HK-2 (cell line): Measurements from ENCODE around the gene CNOT4.
"Not testable (repeated sequence)": the region's sequence is repeated elsewhere in the genome, so short reads cannot be mapped to it uniquely, and the experiment has no call there.

Experiments
- DNase-seq: peaks from one replicate; pipeline ENCODE4 v3.0.0-alpha.2; 2018; ENCODE audit not compliant: unreplicated experiment

CNOT4 gene

GRCh38 chr7:135326636-135327280, 183.1 kb downstream of the CNOT4 start:
- no peak for DNase-seq

DNA sequence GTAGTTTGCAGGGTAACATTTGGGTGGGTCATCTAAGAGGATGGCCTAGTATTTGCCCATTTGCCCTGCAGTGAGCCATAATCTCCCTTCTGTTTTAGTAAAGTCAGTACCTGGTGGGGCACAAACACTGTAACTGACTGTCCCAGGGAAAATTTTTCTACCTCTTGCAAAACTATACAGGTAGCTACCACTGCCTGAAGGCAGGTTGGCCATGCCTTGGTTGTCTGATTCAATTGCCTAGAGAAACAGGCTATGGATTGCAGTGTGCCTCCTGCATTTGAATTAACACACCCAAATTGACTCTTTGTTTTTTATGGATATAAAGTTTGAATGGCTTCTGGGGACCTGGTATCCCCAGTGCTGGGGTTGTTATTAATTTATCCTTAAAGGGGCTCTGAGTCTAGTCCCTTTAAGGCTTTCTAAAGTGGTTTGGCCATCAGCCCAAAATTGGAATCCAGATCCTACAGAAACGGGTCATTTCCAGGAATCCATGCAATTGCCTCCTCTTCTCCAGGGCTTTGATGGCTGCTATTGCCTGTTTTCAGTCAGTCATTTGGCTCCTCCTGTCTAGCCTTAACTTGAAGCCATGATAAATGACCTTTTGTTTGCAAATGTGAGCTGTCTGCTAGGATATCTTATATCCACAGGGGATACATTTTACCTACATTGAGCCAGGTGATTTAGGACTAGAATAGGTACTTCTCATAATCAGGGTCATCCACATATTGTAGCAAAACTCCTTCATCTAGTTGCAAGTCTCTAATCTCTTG, 187.1 kb downstream of the CNOT4 start:
- no peak for DNase-seq

DNA sequence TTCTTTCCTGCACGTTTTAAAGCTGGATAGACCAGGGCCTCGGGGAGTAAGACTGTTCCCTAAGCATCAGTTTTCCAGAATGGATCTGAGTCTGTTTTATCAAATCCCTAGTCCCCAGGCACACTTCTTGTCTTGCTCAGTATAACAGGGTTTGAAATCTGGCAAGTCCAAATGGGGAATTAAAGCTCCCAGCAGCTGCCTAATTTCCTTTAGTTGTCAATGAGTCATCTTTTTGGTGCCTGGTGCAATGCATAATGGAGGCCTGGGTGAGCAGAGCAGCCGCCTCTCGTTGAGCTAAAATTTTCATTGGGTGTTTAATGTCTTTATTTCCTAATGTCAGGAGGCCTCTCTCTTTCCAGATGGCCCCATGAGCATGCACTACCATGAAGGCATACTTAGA, 188.3 kb downstream of the CNOT4 start:
- DNase-seq: no peak

GRCh38 chr7:135320953-135321352, 188.9 kb downstream of the CNOT4 start:
- not testable (repeated sequence) for DNase-seq

DNA sequence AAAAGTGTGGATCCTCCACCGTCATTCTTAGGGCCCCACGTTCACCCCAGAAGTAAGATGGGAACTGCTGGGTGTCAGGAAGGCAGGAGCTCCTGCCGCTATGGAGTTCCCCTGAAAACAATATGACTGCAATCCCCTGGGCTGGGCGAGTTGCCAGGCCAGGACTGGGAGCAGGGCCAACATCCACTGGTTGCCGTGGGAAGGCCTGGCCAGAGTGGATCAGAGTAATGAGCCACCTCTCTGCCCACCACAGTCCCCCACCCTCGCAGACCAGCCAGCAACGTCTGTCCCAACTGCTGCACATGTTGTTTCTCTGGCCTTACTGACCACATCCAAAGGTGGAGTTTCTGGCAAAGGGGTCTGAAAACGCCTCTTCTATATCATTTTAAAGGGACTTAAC, 189.6 kb downstream of the CNOT4 start:
- DNase-seq: peak; percentile 79

GRCh38 chr7:135317676-135318325, 192.1 kb downstream of the CNOT4 start:
- DNase-seq: no peak

- DNase-seq: no peak
Measured at GRCh38 chr7:135316648-135317313, 193.1 kb downstream of the CNOT4 start.

DNA sequence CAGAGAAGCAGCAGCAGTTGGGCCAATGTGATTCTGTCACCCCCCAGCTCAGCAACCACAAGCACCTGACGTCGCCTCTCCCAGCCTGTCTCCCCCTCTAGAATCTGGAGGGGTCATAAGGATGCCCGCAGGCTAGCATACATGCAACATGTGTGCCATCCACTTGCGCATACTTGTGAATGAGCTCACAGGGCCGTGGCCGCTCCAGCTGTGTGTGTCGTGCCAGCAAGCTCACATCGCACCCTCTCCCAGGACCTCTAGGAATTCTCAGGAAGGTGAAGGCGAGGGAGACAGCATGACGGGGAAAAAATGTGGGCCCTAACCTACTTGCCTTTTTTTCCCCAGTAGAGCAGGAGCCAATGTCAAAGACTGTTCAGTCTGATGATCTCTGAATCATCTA, 195.9 kb downstream of the CNOT4 start:
- no peak for DNase-seq
